OCI-M1 (cell line): ENCODE results near the gene TCEAL7.

ENCODE experiments used
- DNase-seq: peaks from one replicate; lab custom pipeline; 2025; lab: John Stamatoyannopoulos, UW

The TCEAL7 gene

DNA sequence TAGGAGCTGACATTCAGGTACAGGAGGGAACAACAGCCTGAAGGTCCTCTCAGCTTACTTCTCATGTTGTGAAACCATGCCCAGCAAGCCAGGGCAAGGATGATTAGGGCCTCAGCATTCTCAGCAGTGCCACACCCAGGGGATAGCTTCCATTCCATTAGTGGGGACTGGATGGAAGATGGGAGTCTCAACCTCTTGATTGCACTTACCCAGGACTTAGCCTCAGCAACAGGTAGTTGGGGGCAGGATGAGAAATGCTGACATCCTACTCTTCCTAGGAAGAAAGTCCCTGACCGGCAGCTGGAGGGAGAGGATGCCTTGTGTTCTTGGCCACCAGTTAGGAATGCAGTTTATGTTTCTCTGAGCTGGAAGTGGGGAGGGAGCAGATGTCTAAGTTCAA, 37.5 kb downstream of the TCEAL7 start:
- no peak for DNase-seq

DNA sequence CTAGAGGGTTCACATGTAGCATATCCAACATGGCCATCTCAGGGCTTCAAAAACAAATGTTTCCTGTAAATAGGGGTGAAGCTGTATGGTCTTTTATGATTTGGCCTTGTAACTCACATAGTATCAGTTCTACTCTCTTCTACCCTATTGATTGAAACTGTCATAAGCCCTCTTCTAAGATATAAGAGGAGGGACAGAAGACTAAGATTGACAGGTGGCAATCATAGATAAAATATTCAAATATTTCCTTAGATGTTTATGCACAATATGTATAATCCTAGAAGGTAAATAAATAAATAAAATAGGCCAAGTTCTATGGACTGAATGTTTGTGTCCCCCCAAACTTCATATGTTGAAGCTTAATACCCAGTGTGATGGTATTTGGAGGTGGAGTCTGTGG, 39.4 kb downstream of the TCEAL7 start:
- DNase-seq = no peak

DNA sequence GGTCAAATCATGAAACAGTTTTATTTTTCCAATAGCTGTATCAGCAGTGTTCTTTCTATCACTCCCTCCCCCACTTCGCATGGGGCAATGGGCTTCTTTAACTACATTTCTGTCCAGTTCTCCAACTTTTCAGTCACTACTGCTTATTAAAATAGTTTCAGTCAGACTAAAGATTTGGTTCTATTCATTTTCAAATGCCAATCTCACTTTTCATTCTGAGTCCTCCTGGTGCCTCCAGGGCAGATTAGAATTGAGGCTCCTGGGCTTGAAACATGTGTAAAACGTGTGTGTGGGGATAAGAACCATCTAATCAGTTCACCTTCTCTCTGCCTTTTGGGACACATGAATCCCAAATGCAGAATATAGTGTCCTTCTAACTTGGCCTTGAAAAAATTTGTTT, 42.8 kb downstream of the TCEAL7 start:
- DNase-seq = no peak

DNA sequence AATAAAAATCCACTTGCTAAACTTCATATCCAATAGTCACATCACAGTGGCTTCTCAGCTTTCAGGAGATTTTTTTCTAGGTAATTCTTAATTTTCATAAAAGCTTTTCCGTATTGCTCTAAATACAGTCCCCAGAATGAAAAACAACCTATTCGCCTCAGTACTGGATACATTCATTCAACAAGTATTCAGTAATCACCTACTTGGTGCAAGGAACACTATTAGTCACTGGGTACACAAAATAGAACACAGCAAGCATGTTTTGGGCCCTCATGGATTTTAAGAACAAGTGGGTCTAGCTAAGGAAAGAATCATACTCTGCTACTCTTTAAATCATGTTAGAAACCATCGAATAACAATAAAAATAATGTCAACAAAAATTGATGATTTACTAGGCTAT, 43.5 kb downstream of the TCEAL7 start:
- DNase-seq = no peak

DNA sequence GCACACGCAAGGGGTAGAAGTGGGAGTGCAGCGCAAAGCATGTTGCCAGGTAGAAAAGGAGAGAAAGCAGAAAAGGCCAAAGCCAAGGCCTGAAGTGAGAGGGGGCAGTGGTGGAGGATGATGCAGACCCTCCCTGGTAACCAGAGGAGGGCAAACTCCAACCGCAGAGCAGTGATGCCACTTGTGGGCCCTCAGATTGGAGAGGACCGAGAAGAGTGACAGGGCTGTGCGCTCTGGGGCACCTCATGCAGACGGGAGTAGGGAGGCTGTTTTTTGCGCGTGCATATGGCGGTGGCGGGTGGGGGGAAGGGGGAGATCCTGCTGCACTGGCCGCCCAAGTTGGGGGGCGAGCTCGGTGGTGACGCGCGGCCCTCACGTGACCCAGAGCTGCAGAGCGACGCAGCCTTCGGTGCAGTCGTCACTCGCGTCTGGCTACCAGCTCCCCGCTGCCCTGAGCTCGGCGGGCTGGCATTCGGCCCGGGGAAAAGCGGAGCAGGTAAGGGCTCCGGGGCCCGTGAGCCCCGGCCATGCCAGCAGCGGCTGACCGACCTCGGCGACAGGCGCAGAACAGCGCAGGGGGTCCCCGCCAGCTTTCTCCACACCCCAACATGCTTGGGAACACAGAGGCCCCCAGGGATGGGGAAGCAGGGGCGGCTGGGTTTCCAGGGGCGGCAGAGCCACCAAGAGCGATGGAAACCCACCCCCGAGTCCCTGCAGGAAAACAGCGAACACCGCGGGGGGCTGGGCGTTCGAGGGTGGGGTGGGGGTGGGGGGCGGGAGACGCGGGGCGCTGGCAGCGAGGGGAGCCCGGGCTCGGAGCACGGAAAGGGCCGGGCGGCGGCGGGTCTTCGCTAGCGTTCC, 46.3 kb downstream of the TCEAL7 start, which contains the start of gene BEX3:
Gene BEX3, plus strand, starts transcription at position 421 of the 861 bp plus-strand sequence. CDS start 984 bp downstream, outside the sequence.
- peak; percentile 30 for DNase-seq

DNA sequence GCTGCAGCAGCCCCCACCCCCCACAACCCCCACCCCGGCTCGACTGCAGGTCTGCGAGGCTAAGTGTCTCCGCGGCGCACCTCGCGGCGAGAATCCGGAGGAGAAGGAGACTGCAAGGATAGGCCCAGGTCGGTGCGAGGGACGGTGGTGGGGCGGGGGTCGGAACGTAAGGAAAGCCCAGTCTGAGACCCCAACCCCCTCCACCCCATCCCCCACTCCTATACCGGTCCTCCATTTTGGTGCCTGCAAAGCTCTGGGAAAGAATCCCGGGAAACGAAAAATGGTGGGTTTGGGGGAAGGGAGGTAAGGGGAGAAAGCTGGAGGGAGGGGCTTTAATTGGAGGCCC, 46.9 kb downstream of the TCEAL7 start:
- DNase-seq = peak; percentile 3

DNA sequence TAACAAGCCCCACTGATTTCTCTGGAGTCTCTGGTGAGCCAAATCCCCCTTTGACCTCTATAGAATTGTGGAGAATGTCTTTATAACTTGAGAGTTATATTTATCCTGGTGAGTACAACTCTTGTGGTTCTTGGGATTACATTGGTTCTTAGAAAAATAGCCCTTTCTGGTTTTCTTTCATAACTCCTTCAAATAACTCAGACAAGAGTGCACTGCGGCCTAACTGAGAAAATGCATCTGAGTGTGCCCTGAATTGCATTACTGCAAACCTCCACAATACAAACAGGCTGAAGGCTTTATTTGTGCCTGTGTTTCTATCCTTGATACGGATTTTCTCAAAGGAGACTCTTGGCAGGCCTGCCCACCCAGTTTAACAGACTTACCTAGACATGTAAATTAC, 49.0 kb downstream of the TCEAL7 start:
- no peak for DNase-seq
